GM12878 (cell line): ENCODE data around the gene TMEM40.
"Not testable (repeated sequence)": the region's sequence is repeated elsewhere in the genome, so short reads cannot be mapped to it uniquely, and the experiment has no call there.

Experiments used
- CTCF ChIP-seq, 3 experiments: IDR thresholded peaks in 2 of 3; conservative IDR thresholded peaks in 1 of 3; 2 replicates each; pipeline ENCODE4 v1.5.1; 2011; ENCODE audit warnings: low read depth in 3 of 3, low read length in 3 of 3, mild to moderate bottlenecking in 3 of 3, control low read depth in 2 of 3, moderate library complexity in 2 of 3, inconsistent platforms in 1 of 3, mixed read lengths in 1 of 3; ENCODE audit not compliant: control insufficient read depth in 2 of 3, insufficient read depth in 1 of 3; ENCODE audit errors: extremely low read depth in 1 of 3
- FOS ChIP-seq: IDR thresholded peaks from 3 replicates; pipeline ENCODE4 v1.6.1; 2011; ENCODE audit warnings: borderline replicate concordance; ENCODE audit not compliant: insufficient read length; ENCODE audit errors: extremely low read depth
- IKZF1 ChIP-seq: fragments of 450-650 bp; conservative IDR thresholded peaks from 2 replicates; pipeline ENCODE4 v1.6.1; 2017; ENCODE audit warnings: antibody characterized with exemption, mild to moderate bottlenecking
- KAT2A ChIP-seq: conservative IDR thresholded peaks from 2 replicates; pipeline ENCODE4 v1.6.1; 2011; ENCODE audit warnings: low read depth, low read length; ENCODE audit not compliant: control insufficient read depth
- POLR2A ChIP-seq: IDR thresholded peaks from 2 replicates; pipeline ENCODE4 v1.6.1; 2011; ENCODE audit warnings: low read depth, mild to moderate bottlenecking, low read length
- POLR2AphosphoS5 ChIP-seq: IDR thresholded peaks from 2 replicates; pipeline ENCODE4 v1.6.1; 2011; ENCODE audit warnings: mild to moderate bottlenecking, low read length, inconsistent platforms
- RAD21 ChIP-seq: IDR thresholded peaks from 2 replicates; pipeline ENCODE4 v1.6.1; 2011; ENCODE audit warnings: mild to moderate bottlenecking, low read depth, low read length, moderate library complexity; ENCODE audit not compliant: insufficient read depth
- RFX5 ChIP-seq: IDR thresholded peaks from 2 replicates; pipeline ENCODE4 v1.6.1; 2011; ENCODE audit warnings: low read depth, low read length, improper control_type of control experiment
- TARDBP ChIP-seq: IDR thresholded peaks from 2 replicates; pipeline ENCODE4 v1.6.1; 2016; ENCODE audit warnings: borderline replicate concordance
- USF2 ChIP-seq: IDR thresholded peaks from 2 replicates; pipeline ENCODE4 v1.6.1; 2011; ENCODE audit warnings: low read depth, low read length, improper control_type of control experiment, borderline replicate concordance

- TF ChIP-seq POLR2A; CTCF (IDR thresholded peaks at IDR 0.05 in 2 of 3, conservative IDR thresholded peaks at IDR 0.05 in 1 of 3; ENCODE audit: control insufficient read depth in 2 of 3, extremely low read depth in 1 of 3, insufficient read depth in 1 of 3, low read depth in 3 of 3, low read length in 3 of 3); USF2; POLR2AphosphoS5; FOS; RAD21; KAT2A; RFX5; IKZF1; TARDBP: not testable (repeated sequence)
Observed at GRCh38 chr3:12775970-12776369, 16.9 kb upstream of the TMEM40 start.
